ENCODE results near the gene SLC25A42.
"Not testable (repeated sequence)": the region's sequence is repeated elsewhere in the genome, so short reads cannot be mapped to it uniquely, and the experiment has no call there.

The SLC25A42 gene, protein sequence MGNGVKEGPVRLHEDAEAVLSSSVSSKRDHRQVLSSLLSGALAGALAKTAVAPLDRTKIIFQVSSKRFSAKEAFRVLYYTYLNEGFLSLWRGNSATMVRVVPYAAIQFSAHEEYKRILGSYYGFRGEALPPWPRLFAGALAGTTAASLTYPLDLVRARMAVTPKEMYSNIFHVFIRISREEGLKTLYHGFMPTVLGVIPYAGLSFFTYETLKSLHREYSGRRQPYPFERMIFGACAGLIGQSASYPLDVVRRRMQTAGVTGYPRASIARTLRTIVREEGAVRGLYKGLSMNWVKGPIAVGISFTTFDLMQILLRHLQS

GRCh38 chr19:19063183-19064097 lies at the start of gene SLC25A42:
Gene SLC25A42 (plus strand): TSS chr19:19063994. CDS start chr19:19096125, 32,131 bp downstream.
- FAIRE-seq, result peak; percentile 98

GRCh38 chr19:19021115-19021514 lies 42.7 kb upstream of the SLC25A42 start:
- FAIRE-seq, result no peak

GRCh38 chr19:19022380-19022961 lies 41.3 kb upstream of the SLC25A42 start:
- FAIRE-seq, result no peak

DNA sequence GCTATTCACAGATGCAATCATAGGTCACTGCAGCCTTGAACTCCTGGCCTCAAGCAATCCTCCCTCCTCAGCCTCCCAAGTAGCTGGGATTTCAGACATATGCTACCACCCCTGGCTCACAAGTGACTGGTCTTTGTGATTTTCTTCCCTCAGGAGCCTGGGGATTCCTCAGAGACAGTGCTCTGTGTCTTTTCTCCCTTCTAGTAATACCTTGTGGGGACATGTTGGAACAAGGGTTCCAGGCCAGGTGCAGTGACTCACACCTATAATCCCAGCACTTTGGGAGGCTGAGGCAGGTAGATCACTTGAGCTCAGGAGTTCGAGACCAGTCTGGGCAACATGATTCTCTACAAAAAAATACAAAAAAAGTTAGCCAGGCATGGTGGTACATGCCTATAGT lies 40.4 kb upstream of the SLC25A42 start:
- not testable (repeated sequence) for FAIRE-seq

DNA sequence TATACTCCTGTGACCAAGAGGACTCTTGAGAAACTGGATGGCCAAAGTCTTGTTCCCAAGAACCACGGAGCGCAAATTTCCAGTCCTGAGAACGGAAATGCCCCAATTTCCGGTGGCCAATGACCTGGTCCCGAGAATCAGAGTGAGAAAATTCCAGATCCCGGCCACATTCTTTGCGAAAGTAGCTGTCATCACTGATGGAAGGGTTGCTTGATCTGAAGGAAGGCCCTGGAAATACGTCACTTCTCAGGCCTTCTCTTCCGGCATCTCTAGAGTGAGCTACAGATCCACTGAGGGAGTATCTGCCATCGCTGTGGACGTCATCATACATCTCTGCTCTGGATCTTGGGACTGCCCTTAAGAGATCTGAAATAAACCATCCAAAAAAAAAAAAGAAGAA lies 37.9 kb upstream of the SLC25A42 start:
- no peak for FAIRE-seq

DNA sequence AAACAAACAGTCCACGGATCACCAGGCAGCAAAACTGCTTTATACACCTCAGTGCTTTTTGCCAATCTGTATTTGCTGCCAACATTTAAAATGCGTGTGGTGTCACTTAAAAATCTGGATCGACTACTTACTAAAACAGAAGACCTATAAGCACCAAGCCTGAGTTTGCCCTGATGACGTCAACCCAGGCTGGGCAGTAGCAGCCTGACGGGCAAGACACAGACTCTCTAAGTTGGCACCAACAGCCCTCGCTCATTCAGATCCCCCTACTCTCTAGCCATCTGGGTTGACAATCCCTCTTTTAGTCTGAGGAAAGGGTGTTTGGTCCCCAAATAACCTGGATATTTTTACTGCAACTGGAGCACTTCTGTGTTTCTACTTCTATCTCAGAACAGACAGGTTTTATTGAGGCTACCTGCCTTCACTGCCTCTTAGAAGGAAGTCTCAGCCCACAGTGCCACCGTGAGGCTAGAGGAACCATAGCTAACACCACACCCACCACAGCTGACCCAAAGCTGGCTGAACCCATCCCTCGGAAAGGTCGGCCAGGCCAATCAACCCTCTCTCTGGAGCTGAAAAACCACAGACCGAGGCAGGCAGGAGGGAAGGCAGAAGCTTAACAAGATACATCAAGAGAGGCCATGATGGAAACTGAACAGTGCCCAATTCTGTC lies 37.4 kb upstream of the SLC25A42 start:
- FAIRE-seq, result no peak

GRCh38 chr19:19027228-19027627 lies 36.6 kb upstream of the SLC25A42 start:
- FAIRE-seq, result no peak

DNA sequence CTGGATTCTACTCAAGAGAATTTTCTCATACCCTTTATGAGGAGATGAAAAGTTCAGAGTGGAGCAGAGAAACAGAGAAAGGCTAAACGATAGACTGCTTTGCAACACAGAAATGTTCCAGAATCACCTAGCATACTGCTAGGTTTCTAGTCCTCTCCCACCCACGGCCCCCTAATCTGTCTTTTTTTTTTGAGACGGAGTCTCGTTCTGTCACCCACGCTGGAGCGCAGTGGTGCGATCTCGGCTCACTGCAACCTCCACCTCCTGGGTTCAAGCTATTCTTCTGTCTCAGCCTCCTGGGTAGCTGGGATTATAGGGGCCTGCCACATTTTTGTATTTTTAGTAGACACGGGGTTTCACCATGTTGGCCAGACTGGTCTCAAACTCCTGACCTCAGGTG lies 35.3 kb upstream of the SLC25A42 start:
- FAIRE-seq, result no peak

DNA sequence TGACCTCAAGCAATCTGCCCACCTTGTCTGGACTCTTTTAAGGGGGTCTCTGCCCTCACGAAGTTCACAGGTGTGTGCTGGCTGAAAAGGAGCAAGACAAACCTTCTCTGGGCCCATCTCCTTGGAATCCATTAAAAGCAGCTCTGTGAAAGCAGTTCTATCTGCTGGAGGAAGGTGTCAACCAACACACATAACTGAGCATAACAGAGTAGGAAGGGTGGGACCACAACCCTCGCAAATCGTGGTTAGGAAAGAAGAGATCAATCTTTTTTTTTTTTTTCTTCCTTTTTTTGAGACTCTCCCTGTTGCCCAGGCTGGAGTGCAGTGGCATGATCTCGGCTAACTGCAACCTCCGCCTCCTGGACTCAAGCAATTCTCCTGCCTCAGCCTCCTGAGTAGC lies 31.9 kb upstream of the SLC25A42 start:
- FAIRE-seq, result no peak

DNA sequence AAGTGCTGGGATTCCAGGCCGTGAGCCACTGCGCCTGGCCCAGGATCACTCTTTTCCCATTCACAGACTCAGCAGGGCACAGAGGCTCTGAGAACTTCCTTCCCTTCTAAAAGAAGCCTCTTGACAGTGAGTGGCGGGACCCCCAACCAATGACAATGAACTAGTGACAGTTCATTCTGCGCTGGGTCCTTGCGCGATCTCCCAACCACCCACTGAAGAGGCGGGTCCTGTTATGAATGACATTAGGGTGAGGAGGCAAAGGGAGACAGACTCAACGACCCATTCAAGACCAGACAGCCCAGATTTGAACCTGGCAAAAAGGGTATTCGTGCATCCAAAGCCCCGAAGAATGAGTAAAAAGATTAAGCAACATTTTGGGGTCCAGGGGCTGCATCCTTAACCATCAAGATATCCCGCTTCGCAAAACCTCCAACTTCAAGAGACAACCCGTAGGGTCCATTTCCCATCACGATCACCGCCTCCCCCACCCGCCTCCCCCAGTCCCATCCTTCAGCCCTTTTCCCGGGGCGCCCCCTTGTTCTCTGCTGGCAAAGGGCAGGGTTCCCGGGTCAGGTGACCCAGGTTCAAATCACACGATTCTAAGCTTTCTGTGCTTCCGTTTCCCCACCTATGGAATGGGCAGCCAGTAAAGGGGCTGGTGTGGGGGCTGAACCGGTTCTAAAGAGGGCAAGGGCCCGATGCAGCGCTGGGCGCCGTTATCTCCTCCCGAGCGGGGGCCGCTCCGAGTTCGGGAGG lies 31.2 kb upstream of the SLC25A42 start:
- no peak for FAIRE-seq

GRCh38 chr19:19033176-19033425 lies 30.7 kb upstream of the SLC25A42 start:
- no peak for FAIRE-seq

DNA sequence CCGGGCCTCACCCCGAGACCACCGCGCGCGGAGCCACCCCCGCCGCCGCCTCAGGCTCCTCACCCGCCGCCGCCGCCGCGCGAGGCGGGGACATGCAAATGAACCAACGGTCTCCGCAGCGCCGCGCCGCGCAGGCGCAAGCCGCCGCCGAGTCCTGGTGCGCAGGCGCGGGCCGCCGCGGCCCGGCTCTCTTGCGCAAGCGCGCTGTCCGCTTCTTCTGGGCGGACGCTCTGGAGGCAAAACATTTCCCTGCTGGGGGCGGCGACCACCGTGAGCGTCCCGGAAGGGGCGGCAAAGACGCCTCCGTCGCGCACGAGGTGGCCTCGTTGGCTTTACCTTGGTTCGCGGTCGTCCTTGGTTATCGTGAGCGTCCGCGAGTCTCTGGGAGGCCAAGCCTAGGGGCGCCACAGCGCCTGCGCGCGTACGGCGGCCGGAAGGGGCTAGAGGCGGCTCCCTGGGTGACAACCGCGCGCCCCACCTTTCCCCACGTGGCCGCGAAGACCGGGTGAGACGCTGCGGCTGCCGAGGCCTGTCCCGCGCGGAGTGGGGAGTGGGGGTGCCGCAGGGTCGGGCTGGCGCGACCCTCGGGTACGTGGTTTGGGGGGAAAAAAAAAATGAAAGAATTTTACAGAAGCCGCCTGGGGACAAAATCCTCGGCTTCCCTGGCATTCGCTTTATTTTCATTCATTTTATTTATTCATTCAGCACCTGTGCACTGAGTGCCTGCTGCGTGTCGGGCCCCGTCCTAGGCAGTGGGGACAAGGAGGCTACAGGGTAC lies 30.2 kb upstream of the SLC25A42 start, which contains the start of the genes ARMC6 and SUGP2:
Gene ARMC6 (plus strand): TSS at position 178 of the 778 bp plus-strand sequence. CDS start 607 bp downstream, outside the sequence.
Gene SUGP2 (minus strand): TSS at position 92 of the 778 bp plus-strand sequence. CDS start 2,446 bp downstream, outside the sequence.
- FAIRE-seq, result no peak

GRCh38 chr19:19034204-19034624 lies 29.6 kb upstream of the SLC25A42 start:
- FAIRE-seq, result peak; percentile 91

DNA sequence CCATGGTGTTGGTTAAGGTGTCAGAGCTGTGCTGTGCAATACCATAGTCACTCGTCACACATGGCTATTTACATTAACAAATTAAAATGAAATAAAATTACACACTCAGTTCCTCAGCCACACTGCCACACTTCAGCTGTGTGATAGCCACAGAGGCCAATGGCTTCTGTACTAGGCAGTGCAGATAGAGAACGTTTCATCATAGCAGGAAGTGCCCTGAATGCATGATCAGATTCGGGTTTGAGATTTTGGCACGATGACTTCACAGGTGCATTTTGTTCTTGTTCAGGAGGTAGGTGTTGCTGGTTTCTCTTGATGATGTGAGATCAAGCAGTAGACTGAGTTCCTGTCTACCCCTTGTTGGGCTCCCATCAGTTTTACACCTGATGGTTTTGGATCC lies 23.9 kb upstream of the SLC25A42 start:
- no peak for FAIRE-seq

GRCh38 chr19:19040417-19040816 lies 23.4 kb upstream of the SLC25A42 start:
- FAIRE-seq, result no peak

- FAIRE-seq, result no peak
These were observed 21.0 kb upstream of the SLC25A42 start for GRCh38 chr19:19042732-19043280.

GRCh38 chr19:19043481-19043880 lies 20.3 kb upstream of the SLC25A42 start:
- FAIRE-seq, result no peak

GRCh38 chr19:19043881-19044280 lies 19.9 kb upstream of the SLC25A42 start:
- FAIRE-seq, result no peak

GRCh38 chr19:19049406-19049805 lies 14.4 kb upstream of the SLC25A42 start:
- FAIRE-seq, result no peak

DNA sequence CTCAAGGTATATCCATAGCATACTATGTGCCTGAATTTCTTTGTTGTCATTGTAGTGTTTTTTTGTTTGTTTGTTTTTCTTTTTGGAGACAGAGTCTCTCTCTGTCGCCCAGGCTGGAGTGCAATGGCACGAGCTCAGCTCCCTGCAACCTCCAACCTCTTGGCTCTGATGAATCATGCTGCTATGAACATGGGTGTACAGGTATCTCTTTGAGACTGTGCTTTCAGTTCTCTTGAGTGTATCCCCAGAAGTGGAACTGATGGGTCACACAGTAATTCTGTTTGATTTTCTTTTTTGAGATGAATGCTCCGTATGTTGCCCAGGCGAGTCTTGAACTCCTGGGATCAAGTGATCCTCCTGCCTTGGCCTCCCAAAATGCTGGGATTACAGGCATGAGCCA lies 13.7 kb upstream of the SLC25A42 start:
- no peak for FAIRE-seq

DNA sequence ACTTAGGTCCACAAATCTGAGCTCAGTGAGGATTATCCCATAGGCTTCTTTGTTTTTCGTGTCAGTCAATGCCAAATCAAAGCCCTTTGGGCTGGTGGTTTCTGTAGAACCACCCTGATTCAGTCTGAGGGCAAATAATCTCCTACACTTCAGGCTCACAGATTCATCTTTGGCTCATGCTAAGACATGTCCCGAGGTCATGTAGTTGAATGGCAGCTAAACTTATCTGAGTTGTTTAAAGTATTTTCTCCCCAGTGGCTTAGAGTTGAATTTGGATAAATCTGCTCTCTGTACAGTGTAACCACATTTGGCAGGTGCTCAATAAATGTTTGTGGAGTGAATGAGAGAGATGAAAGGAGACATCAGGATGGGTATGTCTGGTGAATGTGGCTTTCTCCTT lies 13.1 kb upstream of the SLC25A42 start:
- FAIRE-seq, result no peak

Measured in G401.6 (cell line).